K562 (cell line): ENCODE data around the gene IZUMO4. TPM values are rescaled to one million over a fixed set of nuclear protein-coding genes. Genes with fewer than 3 reads are reported as not detected.
A peak's percentile ranks its signal among the peaks of the same experiment; 100 is the strongest.

Experiments
- BACH1 ChIP-seq: fragments of 200-800 bp; sonication (Bioruptor generic); IDR thresholded peaks from 2 replicates; pipeline ENCODE4 v1.6.1; 2016; ENCODE audit warnings: missing genetic modification characterization, missing compliant biosample characterization
- CBFA2T3 ChIP-seq: fragments of 450-650 bp; IDR thresholded peaks from 2 replicates; pipeline ENCODE4 v1.6.1; 2017
- DACH1 ChIP-seq: fragments of 450-650 bp; IDR thresholded peaks from 2 replicates; pipeline ENCODE4 v1.6.1; 2018; ENCODE audit not compliant: partially characterized antibody
- FOXP1 ChIP-seq: sonication (generic); formaldehyde crosslinking; IDR thresholded peaks from 2 replicates; pipeline ENCODE4 v1.8.0; 2022; ENCODE audit warnings: mild to moderate bottlenecking, missing genetic modification reagents
- L3MBTL2 ChIP-seq: fragments of 450-650 bp; IDR thresholded peaks from 2 replicates; pipeline ENCODE4 v1.6.1; 2016; ENCODE audit warnings: mild to moderate bottlenecking, moderate library complexity
- MAZ ChIP-seq, 2 experiments: fragments of 450-650 bp in 1 of 2; sonication (generic) in 1 of 2; formaldehyde crosslinking; IDR thresholded peaks in 1 of 2; conservative IDR thresholded peaks in 1 of 2; 2 replicates each; pipeline versions ENCODE4 v1.4.0 to v1.5.0; 2020; ENCODE audit warnings: mild to moderate bottlenecking in 1 of 2, missing genetic modification reagents in 1 of 2
- NRF1 ChIP-seq, 2 experiments: fragments of 450-650 bp; IDR thresholded peaks in 1 of 2; conservative IDR thresholded peaks in 1 of 2; 2 replicates each; pipeline ENCODE4 v1.6.1; 2014; ENCODE audit warnings: mild to moderate bottlenecking in 2 of 2
- PCBP1 ChIP-seq: fragments of 200-400 bp; formaldehyde crosslinking; IDR thresholded peaks from 2 replicates; pipeline ENCODE4 v1.6.1; 2018; ENCODE audit warnings: mild to moderate bottlenecking, low read depth, low read length; ENCODE audit not compliant: poor library complexity, severe bottlenecking
- RBM25 ChIP-seq: fragments of 200-400 bp; formaldehyde crosslinking; IDR thresholded peaks from 2 replicates; pipeline ENCODE4 v1.6.1; 2018; ENCODE audit warnings: low read length, low read depth, moderate library complexity; ENCODE audit not compliant: severe bottlenecking
- SMAD2 ChIP-seq: fragments of 150-350 bp; IDR thresholded peaks from 2 replicates; pipeline ENCODE4 v1.6.1; 2014; ENCODE audit warnings: low read depth, mild to moderate bottlenecking, low read length
- ZNF146 ChIP-seq: IDR thresholded peaks from one replicate; pipeline ENCODE4 v1.6.1; 2018; ENCODE audit warnings: missing compliant biosample characterization; ENCODE audit not compliant: unreplicated experiment
- ZSCAN29 ChIP-seq: fragments of 450-650 bp; IDR thresholded peaks from 2 replicates; pipeline ENCODE4 v1.6.1; 2017
- polyA plus RNA-seq, 8 experiments: library from polyadenylated mRNA; depleted of rRNA in 4 of 8; stranded (reverse) in 5 of 8; unstranded in 3 of 8; fragments of >200 nt; fragmentation: Nextera tagmentation in 2 of 8; fragmentation: Illumina TruSeq in 1 of 8; extraction: Ambion mirVana in 2 of 8; extraction: Trizol in 1 of 8; gene quantifications; 2 replicates each; pipeline versions ENCODE4 v1.2.1 to v1.2.3, GENCODE V29; 2011 to 2014; ENCODE audit warnings: inconsistent platforms in 1 of 8, missing spikeins in 1 of 8
- total RNA-seq, 7 experiments: library from RNA; depleted of rRNA in 6 of 7; stranded (reverse); fragments of >200 nt in 6 of 7; fragmentation: Illumina TruSeq in 2 of 7; extraction: Trizol in 2 of 7; gene quantifications; 2 replicates each; pipeline versions ENCODE4 v1.2.1 to v1.2.3, GENCODE V29; 2011 to 2021; ENCODE audit warnings: low replicate concordance in 1 of 7
- TF ChIP-seq, protein P1 (sequence below): fragments of 250-450 bp; sonication (Bioruptor Pico); IDR thresholded peaks from 2 replicates; pipeline ENCODE4 v1.5.0; 2021; ENCODE audit warnings: mild to moderate bottlenecking, borderline replicate concordance
- TF ChIP-seq, protein P2 (sequence below): sonication (generic); formaldehyde crosslinking; IDR thresholded peaks from 2 replicates; pipeline ENCODE4 v1.8.1; 2023; ENCODE audit warnings: mild to moderate bottlenecking, missing genetic modification reagents, moderate library complexity
- TF ChIP-seq, protein P3 (sequence below): fragments of 250-450 bp; sonication (Bioruptor Pico); IDR thresholded peaks from 2 replicates; pipeline ENCODE4 v1.4.0; 2020; ENCODE audit warnings: mild to moderate bottlenecking, moderate library complexity, borderline replicate concordance
- TF ChIP-seq, protein P4 (sequence below): IDR thresholded peaks from 2 replicates; pipeline ENCODE4 v1.6.1; 2012; ENCODE audit warnings: low read depth, low read length, improper control_type of control experiment, borderline replicate concordance

The IZUMO4 gene
- total and polyA plus RNA-seq, 9 of the 15 experiments (the other 6 are each of a cell fraction or from before 2014, with no cell fraction given): 0.07 to 3.9 (median 1.2) TPM

DNA sequence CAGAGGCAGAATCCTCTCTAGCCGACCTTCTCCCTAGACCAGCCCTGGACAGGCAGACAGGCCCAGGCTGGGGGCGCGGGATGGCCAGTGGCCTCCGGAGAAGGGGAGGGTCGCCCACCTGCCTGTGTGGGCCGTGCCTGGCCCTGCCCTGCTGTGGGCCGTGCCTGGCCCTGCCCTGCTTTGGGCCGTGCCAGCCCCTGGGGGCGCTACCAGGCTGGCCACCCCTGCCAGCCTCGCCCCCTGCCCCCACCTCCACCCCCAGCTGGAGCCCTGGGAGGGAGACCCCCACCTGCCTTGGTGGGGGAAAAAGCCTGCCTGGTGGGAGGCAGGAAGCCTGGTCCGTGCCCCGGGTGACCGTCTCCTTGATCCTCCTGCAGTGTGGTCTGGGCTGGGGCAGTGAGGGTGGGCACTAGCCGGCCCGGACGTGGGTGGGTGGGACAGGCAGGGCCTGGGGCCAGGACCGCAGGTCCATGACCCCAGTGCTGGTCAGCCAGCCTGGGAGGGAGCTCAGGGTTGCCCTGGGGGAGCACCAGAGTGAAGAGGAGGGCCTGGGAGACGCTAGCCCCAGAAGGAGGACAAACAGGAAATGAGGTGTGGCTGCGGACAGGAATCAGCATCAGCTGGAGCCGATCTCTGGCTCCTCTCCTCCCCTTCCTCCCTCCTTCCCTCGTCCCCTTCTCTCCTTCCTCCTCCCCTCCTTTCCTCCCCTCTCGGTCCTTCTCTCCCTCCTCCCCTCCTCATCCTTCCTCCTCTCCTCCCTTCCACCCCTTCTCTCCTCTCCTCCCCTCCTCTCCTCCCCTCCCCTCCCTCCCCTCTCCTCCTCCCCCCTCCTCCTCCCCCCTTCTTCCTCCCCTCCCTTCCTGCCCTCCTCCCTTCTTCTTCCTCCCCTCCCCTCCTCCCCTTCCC is 40.5 kb upstream of the IZUMO4 start (continued):
- TF ChIP-seq RBM25: peak; percentile 55
- TF ChIP-seq CBFA2T3: 0 out of 2 replicates have a peak, but pooled peaks have one; percentile 16
- TF ChIP-seq FOXP1 (CRISPR knock-in tag): no peak
- TF ChIP-seq, protein P1, sequence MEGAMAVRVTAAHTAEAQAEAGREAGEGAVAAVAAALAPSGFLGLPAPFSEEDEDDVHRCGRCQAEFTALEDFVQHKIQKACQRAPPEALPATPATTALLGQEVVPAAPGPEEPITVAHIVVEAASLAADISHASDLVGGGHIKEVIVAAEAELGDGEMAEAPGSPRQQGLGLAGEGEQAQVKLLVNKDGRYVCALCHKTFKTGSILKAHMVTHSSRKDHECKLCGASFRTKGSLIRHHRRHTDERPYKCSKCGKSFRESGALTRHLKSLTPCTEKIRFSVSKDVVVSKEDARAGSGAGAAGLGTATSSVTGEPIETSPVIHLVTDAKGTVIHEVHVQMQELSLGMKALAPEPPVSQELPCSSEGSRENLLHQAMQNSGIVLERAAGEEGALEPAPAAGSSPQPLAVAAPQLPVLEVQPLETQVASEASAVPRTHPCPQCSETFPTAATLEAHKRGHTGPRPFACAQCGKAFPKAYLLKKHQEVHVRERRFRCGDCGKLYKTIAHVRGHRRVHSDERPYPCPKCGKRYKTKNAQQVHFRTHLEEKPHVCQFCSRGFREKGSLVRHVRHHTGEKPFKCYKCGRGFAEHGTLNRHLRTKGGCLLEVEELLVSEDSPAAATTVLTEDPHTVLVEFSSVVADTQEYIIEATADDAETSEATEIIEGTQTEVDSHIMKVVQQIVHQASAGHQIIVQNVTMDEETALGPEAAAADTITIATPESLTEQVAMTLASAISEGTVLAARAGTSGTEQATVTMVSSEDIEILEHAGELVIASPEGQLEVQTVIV: no peak
- no peak for TF ChIP-seq NRF1 (conservative IDR thresholded peaks at IDR 0.05 in 1 of 2, IDR thresholded peaks at IDR 0.05 in 1 of 2)
- TF ChIP-seq, protein P2, sequence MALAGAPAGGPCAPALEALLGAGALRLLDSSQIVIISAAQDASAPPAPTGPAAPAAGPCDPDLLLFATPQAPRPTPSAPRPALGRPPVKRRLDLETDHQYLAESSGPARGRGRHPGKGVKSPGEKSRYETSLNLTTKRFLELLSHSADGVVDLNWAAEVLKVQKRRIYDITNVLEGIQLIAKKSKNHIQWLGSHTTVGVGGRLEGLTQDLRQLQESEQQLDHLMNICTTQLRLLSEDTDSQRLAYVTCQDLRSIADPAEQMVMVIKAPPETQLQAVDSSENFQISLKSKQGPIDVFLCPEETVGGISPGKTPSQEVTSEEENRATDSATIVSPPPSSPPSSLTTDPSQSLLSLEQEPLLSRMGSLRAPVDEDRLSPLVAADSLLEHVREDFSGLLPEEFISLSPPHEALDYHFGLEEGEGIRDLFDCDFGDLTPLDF: no peak
- no peak for TF ChIP-seq BACH1 (tag)
- TF ChIP-seq L3MBTL2: no peak
- TF ChIP-seq DACH1: peak; percentile 89
- no peak for TF ChIP-seq ZNF146 (CRISPR knock-in tag)
- peak; percentile 63 for TF ChIP-seq PCBP1
- TF ChIP-seq, protein P3, sequence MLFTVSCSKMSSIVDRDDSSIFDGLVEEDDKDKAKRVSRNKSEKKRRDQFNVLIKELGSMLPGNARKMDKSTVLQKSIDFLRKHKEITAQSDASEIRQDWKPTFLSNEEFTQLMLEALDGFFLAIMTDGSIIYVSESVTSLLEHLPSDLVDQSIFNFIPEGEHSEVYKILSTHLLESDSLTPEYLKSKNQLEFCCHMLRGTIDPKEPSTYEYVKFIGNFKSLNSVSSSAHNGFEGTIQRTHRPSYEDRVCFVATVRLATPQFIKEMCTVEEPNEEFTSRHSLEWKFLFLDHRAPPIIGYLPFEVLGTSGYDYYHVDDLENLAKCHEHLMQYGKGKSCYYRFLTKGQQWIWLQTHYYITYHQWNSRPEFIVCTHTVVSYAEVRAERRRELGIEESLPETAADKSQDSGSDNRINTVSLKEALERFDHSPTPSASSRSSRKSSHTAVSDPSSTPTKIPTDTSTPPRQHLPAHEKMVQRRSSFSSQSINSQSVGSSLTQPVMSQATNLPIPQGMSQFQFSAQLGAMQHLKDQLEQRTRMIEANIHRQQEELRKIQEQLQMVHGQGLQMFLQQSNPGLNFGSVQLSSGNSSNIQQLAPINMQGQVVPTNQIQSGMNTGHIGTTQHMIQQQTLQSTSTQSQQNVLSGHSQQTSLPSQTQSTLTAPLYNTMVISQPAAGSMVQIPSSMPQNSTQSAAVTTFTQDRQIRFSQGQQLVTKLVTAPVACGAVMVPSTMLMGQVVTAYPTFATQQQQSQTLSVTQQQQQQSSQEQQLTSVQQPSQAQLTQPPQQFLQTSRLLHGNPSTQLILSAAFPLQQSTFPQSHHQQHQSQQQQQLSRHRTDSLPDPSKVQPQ (CRISPR knock-in tag): no peak
- no peak for TF ChIP-seq ZSCAN29
- TF ChIP-seq, protein P4, sequence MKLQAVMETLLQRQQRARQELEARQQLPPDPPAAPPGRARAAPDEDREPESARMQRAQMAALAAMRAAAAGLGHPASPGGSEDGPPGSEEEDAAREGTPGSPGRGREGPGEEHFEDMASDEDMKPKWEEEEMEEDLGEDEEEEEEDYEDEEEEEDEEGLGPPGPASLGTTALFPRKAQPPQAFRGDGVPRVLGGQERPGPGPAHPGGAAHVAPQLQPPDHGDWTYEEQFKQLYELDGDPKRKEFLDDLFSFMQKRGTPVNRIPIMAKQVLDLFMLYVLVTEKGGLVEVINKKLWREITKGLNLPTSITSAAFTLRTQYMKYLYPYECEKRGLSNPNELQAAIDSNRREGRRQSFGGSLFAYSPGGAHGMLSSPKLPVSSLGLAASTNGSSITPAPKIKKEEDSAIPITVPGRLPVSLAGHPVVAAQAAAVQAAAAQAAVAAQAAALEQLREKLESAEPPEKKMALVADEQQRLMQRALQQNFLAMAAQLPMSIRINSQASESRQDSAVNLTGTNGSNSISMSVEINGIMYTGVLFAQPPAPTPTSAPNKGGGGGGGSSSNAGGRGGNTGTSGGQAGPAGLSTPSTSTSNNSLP: no peak
- TF ChIP-seq SMAD2: no peak
- TF ChIP-seq MAZ (CRISPR knock-in tag; conservative IDR thresholded peaks at IDR 0.05 in 1 of 2, IDR thresholded peaks at IDR 0.05 in 1 of 2): peak in 1 of 2 experiments; percentile 90
